ENCODE results near the gene WNT9B.

- TF ChIP-seq CTCF (IDR thresholded peaks at IDR 0.05) (no peak), POLR2A (IDR thresholded peaks at IDR 0.05) (no peak), POLR2AphosphoS5 (IDR thresholded peaks at IDR 0.05) (no peak)
These were observed 77.3 kb downstream of the WNT9B start for GRCh38 chr17:46928467-46929261.

Measured in prostate gland (tissue), 2 donors.